IMR-90 (cell line): ENCODE results near the gene LEPR. TPM values are rescaled to one million over a fixed set of nuclear protein-coding genes. Genes with fewer than 3 reads are reported as not detected.

Experiments
- ATAC-seq: fragments of 200-7000 bp; cut with Tn5 transposase; 2 replicates; pipeline ENCODE4 v1.9.1; 2020; ENCODE audit warnings: low read depth, mild to moderate bottlenecking, moderate library complexity
- BruUV-seq: library from RNA; stranded (reverse); fragments of 400-500 nt; replicated peaks from 2 replicates; lab custom pipeline; 2021; lab: Mats Ljungman, UMichigan
- CTCF ChIA-PET: fragments of 300-600 bp; formaldehyde crosslinking; extraction: SDS; loops from one replicate; lab custom pipeline; 2021; ENCODE audit warnings: antibody characterized with exemption; lab: Yijun Ruan, JAX
- POLR2A ChIA-PET: fragments of 300-600 bp; sonication (Branson Sonifier 250); formaldehyde crosslinking; loops from one replicate; lab custom pipeline; 2022; ENCODE audit warnings: antibody characterized with exemption; ENCODE audit not compliant: unreplicated experiment; lab: Charles Lee
- DNase-seq: peaks from one replicate; pipeline ENCODE4 v3.0.0; 2013
- H2AFZ ChIP-seq: replicated peaks from 2 replicates; pipeline ENCODE3; 2013; ENCODE audit warnings: low read length, mild to moderate bottlenecking; ENCODE audit not compliant: poor library complexity
- H2AK5ac ChIP-seq: 2 replicates; pipeline ENCODE4 v1.6.1; 2013; ENCODE audit warnings: low read depth, low read length, inconsistent platforms
- H2AK9ac ChIP-seq: replicated peaks from 2 replicates; pipeline ENCODE3; 2013; ENCODE audit warnings: mild to moderate bottlenecking, low read depth, low read length, moderate library complexity; ENCODE audit not compliant: poor library complexity
- H2BK120ac ChIP-seq: 2 replicates; pipeline ENCODE4 v1.6.1; 2013; ENCODE audit warnings: low read depth, low read length, inconsistent platforms
- H2BK15ac ChIP-seq: 3 replicates; pipeline ENCODE4 v1.6.1; 2013; ENCODE audit warnings: low read depth, low read length, inconsistent platforms
- H2BK20ac ChIP-seq: 2 replicates; pipeline ENCODE4 v1.6.1; 2013; ENCODE audit warnings: low read depth, mild to moderate bottlenecking, inconsistent platforms, low read length, moderate library complexity
- H2BK5ac ChIP-seq: 2 replicates; pipeline ENCODE4 v1.6.1; 2013; ENCODE audit warnings: mild to moderate bottlenecking, low read depth, low read length, inconsistent platforms; ENCODE audit not compliant: poor library complexity, severe bottlenecking
- H3K14ac ChIP-seq: replicated peaks from 2 replicates; pipeline ENCODE4 v1.6.1; 2013; ENCODE audit warnings: low read depth, low read length, inconsistent platforms
- H3K18ac ChIP-seq: 2 replicates; pipeline ENCODE4 v1.6.1; 2013; ENCODE audit warnings: low read depth, low read length, control low read depth
- H3K23ac ChIP-seq: 2 replicates; pipeline ENCODE4 v1.6.1; 2013; ENCODE audit warnings: low read depth, low read length, inconsistent platforms
- H3K27ac ChIP-seq: 2 replicates; pipeline ENCODE4 v1.5.1; 2013; ENCODE audit warnings: mild to moderate bottlenecking, control low read depth, low read length; ENCODE audit not compliant: insufficient read depth
- H3K27me3 ChIP-seq: 2 replicates; pipeline ENCODE4 v1.6.1; 2013; ENCODE audit warnings: low read length; ENCODE audit not compliant: control insufficient read depth, insufficient read depth
- H3K36me3 ChIP-seq: 2 replicates; pipeline ENCODE4 v1.6.1; 2013; ENCODE audit warnings: low read length, mixed read lengths; ENCODE audit not compliant: control insufficient read depth, insufficient read depth
- H3K4ac ChIP-seq: 2 replicates; pipeline ENCODE4 v1.6.1; 2013; ENCODE audit warnings: low read depth, low read length, inconsistent platforms
- H3K4me1 ChIP-seq: 2 replicates; pipeline ENCODE4 v1.6.1; 2013; ENCODE audit warnings: low read length, mixed read lengths; ENCODE audit not compliant: control insufficient read depth, insufficient read depth
- H3K4me2 ChIP-seq: 2 replicates; pipeline ENCODE4 v1.6.1; 2013; ENCODE audit warnings: low read depth, mild to moderate bottlenecking, control low read depth, low read length, moderate library complexity
- H3K4me3 ChIP-seq: 2 replicates; pipeline ENCODE4 v1.5.1; 2013; ENCODE audit warnings: low read depth, mild to moderate bottlenecking, control low read depth, low read length, moderate library complexity; ENCODE audit not compliant: insufficient read depth
- H3K56ac ChIP-seq: 2 replicates; pipeline ENCODE4 v1.6.1; 2013; ENCODE audit warnings: low read length, inconsistent platforms; ENCODE audit not compliant: insufficient read depth; ENCODE audit errors: extremely low read depth
- H3K79me1 ChIP-seq, 2 experiments: 2 replicates each; pipeline ENCODE4 v1.6.1; 2013; ENCODE audit warnings: low read length in 2 of 2, inconsistent platforms in 1 of 2, low read depth in 1 of 2
- H3K9ac ChIP-seq: 2 replicates; pipeline ENCODE4 v1.6.1; 2013; ENCODE audit warnings: low read depth, low read length, control low read depth
- H3K9me1 ChIP-seq: 2 replicates; pipeline ENCODE4 v1.6.1; 2013; ENCODE audit warnings: low read length, inconsistent platforms; ENCODE audit not compliant: insufficient read depth
- H3K9me3 ChIP-seq: 2 replicates; pipeline ENCODE4 v1.6.1; 2013; ENCODE audit warnings: low read length; ENCODE audit not compliant: control insufficient read depth, insufficient read depth
- H4K20me1 ChIP-seq: 2 replicates; pipeline ENCODE4 v1.6.1; 2013; ENCODE audit warnings: low read length, inconsistent platforms; ENCODE audit not compliant: insufficient read depth
- H4K5ac ChIP-seq: 2 replicates; pipeline ENCODE4 v1.6.1; 2013; ENCODE audit warnings: mild to moderate bottlenecking, low read depth, low read length, control low read depth
- H4K8ac ChIP-seq, 2 experiments: 2 replicates each; pipeline ENCODE4 v1.6.1; 2013; ENCODE audit warnings: low read depth in 2 of 2, low read length in 2 of 2, control low read depth in 1 of 2, inconsistent platforms in 1 of 2
- H4K91ac ChIP-seq: 2 replicates; pipeline ENCODE4 v1.6.1; 2013; ENCODE audit warnings: low read depth, low read length, inconsistent platforms; ENCODE audit not compliant: insufficient read depth
- BHLHE40 ChIP-seq: fragments of 150-350 bp; IDR thresholded peaks from 2 replicates; pipeline ENCODE4 v1.6.1; 2016; ENCODE audit warnings: mild to moderate bottlenecking, low read depth, low read length
- CEBPB ChIP-seq: IDR thresholded peaks from 2 replicates; pipeline ENCODE4 v1.6.1; 2012; ENCODE audit warnings: low read depth, low read length, improper control_type of control experiment
- CHD1 ChIP-seq: IDR thresholded peaks from 2 replicates; pipeline ENCODE4 v1.6.1; 2012; ENCODE audit warnings: low read depth, low read length, improper control_type of control experiment
- FOS ChIP-seq: fragments of 150-350 bp; IDR thresholded peaks from 2 replicates; pipeline ENCODE4 v1.6.1; 2016; ENCODE audit warnings: low read depth, low read length
- NFE2L2 ChIP-seq: fragments of 150-350 bp; IDR thresholded peaks from 2 replicates; pipeline ENCODE4 v1.6.1; 2016; ENCODE audit warnings: low read depth, mild to moderate bottlenecking, low read length
- USF2 ChIP-seq: fragments of 150-350 bp; IDR thresholded peaks from 2 replicates; pipeline ENCODE4 v1.6.1; 2017; ENCODE audit warnings: mild to moderate bottlenecking, antibody characterized with exemption, low read length, low read depth
- WGBS, 2 experiments: methylation state at CpG; one replicate each; pipeline versions ENCODE4 v1.1.5 to v1.1.7; 2013; ENCODE audit warnings: missing lambda C conversion rate in 2 of 2; ENCODE audit not compliant: insufficient read length in 1 of 2; ENCODE audit errors: extremely low coverage in 2 of 2; 5-methylcytosine and 5-hydroxymethylcytosine counted together
- dilution Hi-C: fragments of 300-500 bp; cut with HindIII; formaldehyde crosslinking; loops from one replicate; pipeline ENCODE4 v1.14.3; 2018; ENCODE audit warnings: low sequenced_read_pairs; ENCODE audit not compliant: unreplicated experiment
- in situ Hi-C: fragments of 300-500 bp; cut with MboI; formaldehyde crosslinking; loops from 3 replicates; pipeline ENCODE4 v1.14.3; 2019; ENCODE audit warnings: low sequenced_read_pairs, inconsistent platforms, mixed read lengths
- intact Hi-C: fragments of 100-400 bp; cut with micrococcal nuclease; formaldehyde crosslinking; loops from 2 replicates; pipeline ENCODE4 v1.10.0; 2022
- polyA plus RNA-seq, 3 experiments: library from polyadenylated mRNA; depleted of rRNA; stranded (reverse); fragments of >200 nt; gene quantifications; 2 replicates each; pipeline ENCODE4 v1.2.3, GENCODE V29; 2012; ENCODE audit warnings: low replicate concordance in 1 of 3
- total RNA-seq: library from RNA; depleted of rRNA; stranded (reverse); fragments of >200 nt; gene quantifications from 2 replicates; pipeline ENCODE4 v1.2.3, GENCODE V29; 2012

The LEPR gene
- total and polyA plus RNA-seq, 2 of the 4 experiments (the other 2 are of a cell fraction): 2.1 to 8.8 TPM

- Histone ChIP-seq H2AK5ac (no peak overlapping the region), H4K8ac (peak overlapping the region in 1 of 2 experiments; percentile 7; a peak in 1 of 4 replicates), H3K27me3 (no peaks in the 10 kb centered on the region), H4K20me1 (peaks cover 3% of the 10 kb centered on the region; the same call in 1 of the 2 replicates), H3K23ac (no peak overlapping the region), H2AFZ (no peak overlapping the region), H3K18ac (no peak overlapping the region), H3K79me1 (peaks cover 33 to 49% of the 10 kb centered on the region in 2 experiments), H4K91ac (peak overlapping the region; percentile 39; the same call in 1 of the 2 replicates), H2AK9ac (no peak overlapping the region), H2BK15ac (no peak overlapping the region), H3K14ac (no peak overlapping the region), H2BK5ac (peak overlapping the region; percentile 78), H4K5ac (no peak overlapping the region; the same call in 1 of the 2 replicates), H3K4me1 (peaks cover 20% of the 10 kb centered on the region), H3K36me3 (peaks cover 18% of the 10 kb centered on the region), H3K9me3 (no peaks in the 10 kb centered on the region), H2BK120ac (peak overlapping the region; percentile 46; the same call in 1 of the 2 replicates), H3K9ac (no peak overlapping the region), H3K27ac (no peak overlapping the region), H3K56ac (no peak overlapping the region), H3K4me3 (no peak overlapping the region), H3K9me1 (peaks cover 19% of the 10 kb centered on the region), H2BK20ac (peak overlapping the region; percentile 62; the same call in 1 of the 2 replicates), H3K4me2 (no peak overlapping the region), H3K4ac (no peak overlapping the region; the same call in 1 of the 2 replicates)
- intact Hi-C loops (loop anchor here (5.0 kb wide), 2 partner anchors 172 to 523 kb away; no protein-coding TSS in a partner anchor), in situ Hi-C loops (loop anchor here (10.0 kb wide), 3 partner anchors 359 to 1021 kb away; no protein-coding TSS in a partner anchor), dilution Hi-C loops (no loop called here)
- BruUV-seq: no TSS peak
- CTCF ChIA-PET: interaction anchor here (1.2 kb wide), 1 partner anchor 11 kb away, joined by 5 read pairs; no protein-coding TSS in a partner anchor
- ATAC-seq: no peak
- peak; percentile 88 for DNase-seq
- POLR2A ChIA-PET: no interaction called here
- TF ChIP-seq FOS (0 out of 2 replicates have a peak, but pooled peaks have one; percentile 43), BHLHE40 (no peak), USF2 (no peak), CEBPB (peak; percentile 62; the same call in 1 of the 2 replicates), NFE2L2 (no peak), CHD1 (no peak)
- no CpG with 5 or more reads among the region's 2 CpGs for WGBS, 2 experiments
These were observed 3.6 kb downstream of the LEPR start for GRCh38 chr1:65423884-65424572.
